RKO (cell line): ENCODE results near the gene STARD10.
A peak's percentile ranks its signal among the peaks of the same experiment; 100 is the strongest.

Source experiments
- DNase-seq: peaks from one replicate; pipeline ENCODE4 v3.0.0-alpha.2; 2016; ENCODE audit warnings: low spot score

STARD10 gene

DNA sequence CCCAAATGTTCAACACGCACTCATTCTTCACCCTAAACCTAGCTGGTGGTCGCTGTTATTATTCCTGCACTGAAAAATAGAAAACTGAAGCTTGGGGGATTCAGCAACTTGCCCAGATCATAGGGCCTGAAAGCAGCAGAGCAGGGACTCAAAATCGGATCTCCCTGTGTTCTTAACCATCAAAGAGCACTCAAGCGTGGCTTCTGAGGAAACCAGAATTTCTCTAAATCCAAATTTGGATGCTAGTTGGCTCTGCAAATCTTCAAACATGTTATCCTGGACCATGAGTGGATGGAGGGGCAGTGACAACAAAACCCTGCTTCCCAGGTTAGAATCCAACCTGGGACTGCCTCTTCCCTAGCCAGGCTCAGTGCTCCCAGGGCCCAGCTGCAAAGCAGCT lies 30.0 kb downstream of the STARD10 start:
- no peak for DNase-seq

DNA sequence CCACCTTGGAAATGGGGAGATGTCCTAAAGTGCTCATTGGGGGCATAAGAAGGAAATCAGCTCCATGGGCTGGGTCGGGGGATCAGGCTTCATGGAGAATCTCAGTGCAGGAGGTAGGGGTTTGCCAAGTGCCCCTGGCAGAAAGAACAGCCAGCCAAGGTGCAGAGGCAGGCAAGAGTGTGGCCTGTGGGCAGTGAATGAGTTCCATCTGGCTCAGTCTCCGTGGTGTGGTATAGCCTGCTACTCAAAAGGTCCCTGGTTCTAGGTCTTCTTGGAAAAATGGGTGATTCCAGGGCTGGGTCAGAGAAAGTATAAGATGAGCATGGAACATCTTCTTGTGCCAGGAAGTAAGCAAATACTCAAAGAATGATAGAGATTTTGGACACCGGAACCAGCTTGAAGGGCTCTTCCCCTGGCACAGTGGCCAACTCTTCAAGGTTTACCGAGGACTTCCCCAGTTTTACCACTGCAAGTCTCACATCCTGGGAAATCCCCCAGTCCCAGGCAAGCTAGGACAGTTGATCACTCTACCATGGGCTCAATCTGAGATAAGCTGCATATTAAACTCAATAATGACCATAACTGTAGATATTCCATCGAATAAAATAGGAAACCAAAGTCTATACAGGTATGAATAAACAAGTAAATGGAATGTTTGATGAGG lies 31.1 kb downstream of the STARD10 start:
- no peak for DNase-seq

DNA sequence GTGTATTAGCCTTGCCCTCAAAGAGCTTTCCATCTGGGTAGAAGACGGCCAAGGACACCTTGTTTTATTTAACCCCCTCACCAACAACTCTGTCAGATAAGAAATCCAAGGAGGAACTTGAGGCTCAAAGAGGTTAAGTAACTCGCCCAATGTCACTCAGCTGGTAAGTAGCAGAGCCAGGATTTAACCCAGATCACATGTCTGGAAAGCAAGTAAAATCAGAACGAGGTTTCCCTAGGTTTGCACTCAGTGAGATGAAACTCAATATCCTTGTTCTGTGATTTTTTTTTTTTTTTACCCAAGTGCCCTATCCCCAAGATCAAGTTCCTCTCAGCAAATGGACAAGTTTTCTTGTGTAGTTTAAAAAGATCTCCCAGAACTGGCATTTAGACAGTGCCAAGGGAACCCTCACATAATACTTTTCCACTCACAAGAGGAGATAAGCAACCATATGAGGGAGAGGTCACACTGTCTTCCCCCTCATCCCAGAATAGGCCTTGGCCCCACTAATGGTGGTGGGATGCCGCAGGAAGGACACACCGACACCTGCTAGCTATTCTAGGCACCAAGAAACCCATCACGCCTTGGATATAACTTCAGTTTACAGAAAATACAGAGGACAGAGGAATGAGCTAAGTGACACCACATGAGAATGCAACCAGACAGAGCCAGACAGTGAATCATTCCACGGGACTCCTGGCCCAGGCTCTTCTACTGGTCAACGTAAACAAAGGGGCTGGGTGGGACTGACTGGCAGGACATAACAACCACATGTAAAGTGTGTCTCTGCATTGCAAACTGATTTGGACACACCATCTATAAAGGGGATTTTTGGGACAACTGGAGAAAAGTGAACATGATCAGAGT lies 33.1 kb downstream of the STARD10 start:
- no peak for DNase-seq

DNA sequence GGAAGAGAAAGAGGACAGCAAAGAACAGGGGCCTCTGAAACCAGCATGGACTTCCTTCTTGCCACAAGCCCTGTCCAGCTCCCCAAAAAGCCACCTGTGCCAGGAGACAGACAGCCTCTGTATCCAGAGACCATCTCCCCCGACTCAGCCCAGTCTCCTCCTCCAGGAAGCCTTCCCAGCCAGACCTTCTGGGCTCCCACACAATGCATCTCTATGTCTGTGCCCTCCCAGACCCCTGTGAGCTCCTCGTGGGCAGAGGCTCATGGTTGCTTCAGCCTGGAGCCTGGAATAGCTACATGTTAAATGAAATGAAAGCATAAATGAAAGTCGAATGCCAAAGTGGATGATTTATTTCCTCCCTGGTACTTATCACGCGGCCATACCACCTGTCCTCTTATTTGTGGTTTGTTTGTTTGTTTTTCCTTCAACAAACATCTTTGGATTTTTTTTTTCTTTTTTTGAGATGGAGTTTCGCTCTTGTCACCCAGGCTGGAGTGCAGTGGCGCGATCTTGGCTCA lies 34.3 kb downstream of the STARD10 start:
- no peak for DNase-seq

DNA sequence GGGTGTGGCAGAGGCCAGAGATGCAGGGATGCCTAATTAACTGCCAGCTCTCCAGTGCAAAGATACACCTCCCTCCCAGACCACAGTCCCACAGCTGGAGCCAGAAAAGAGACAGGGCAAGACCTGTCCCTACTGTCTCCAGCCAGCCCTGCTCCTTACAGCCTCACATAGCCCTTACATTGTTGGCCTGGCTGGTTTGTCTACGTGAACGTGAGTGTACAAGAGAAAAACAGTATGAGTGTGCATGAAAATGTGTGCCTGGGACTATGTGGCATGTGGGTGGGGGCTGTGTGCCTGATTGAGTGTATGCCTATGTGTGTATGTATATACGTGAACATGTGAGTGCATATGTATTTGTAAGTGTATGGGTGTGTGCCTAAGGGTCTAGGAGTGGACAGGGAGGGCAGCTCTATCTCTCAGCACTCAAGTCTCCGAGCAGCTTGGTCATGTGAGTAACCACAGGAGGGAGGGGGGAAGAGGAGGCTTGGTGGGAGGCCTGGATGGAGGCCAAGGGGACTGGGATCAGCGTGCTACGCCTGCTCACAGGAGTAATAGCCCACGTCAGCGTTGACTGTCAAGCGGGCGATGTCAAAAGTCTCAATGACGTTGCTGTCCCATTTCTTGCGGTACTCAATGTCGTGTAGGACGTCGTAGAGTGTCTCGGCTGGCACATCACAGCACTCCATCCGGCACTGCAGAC lies 35.0 kb downstream of the STARD10 start:
- no peak for DNase-seq

DNA sequence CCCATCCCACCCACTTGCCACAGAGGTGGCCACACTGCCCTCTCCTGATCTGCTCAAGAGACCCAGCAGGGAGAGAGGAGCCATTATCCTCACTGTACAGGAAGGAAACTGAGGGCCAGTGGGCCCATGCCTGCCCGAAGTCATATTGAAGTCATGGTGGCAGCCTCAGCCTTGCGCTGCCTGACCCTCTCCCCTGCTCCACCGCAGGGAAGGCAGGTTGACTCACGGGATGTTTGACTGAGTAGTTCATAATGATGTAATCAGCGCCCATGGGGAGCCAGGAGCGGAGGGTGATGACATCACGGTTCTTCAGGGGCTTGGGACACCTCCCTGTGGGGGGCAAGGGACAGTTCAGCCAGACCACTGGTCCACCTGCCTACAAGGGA lies 35.5 kb downstream of the STARD10 start:
- peak; percentile 51 for DNase-seq

DNA sequence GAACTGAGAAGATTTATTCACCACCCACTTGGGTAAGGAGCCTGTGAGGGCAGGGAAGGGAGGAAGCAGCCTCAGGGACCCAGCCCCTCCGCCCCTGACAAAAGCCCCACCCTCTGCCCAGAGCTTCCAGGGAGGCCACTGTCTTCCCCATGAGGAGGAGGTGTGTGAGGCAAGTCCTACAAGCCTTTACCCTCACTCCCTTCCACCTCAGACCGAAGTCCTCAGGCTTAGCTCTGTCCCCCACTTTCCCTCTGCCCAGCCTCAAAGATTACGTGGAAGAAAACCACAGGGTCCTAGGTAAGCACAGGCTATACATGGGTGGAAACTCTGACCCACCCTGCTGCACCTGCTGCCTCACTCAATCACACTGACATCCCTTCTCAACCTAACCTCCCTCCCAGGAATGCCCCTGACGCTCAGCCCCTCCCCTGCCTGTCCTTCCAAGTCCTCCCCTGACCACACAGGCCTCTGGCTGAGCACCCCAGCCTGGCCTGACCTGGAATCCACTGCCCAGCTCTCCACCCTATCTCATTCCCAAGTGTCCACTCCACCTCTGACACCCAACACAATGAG lies 38.0 kb downstream of the STARD10 start:
- no peak for DNase-seq

DNA sequence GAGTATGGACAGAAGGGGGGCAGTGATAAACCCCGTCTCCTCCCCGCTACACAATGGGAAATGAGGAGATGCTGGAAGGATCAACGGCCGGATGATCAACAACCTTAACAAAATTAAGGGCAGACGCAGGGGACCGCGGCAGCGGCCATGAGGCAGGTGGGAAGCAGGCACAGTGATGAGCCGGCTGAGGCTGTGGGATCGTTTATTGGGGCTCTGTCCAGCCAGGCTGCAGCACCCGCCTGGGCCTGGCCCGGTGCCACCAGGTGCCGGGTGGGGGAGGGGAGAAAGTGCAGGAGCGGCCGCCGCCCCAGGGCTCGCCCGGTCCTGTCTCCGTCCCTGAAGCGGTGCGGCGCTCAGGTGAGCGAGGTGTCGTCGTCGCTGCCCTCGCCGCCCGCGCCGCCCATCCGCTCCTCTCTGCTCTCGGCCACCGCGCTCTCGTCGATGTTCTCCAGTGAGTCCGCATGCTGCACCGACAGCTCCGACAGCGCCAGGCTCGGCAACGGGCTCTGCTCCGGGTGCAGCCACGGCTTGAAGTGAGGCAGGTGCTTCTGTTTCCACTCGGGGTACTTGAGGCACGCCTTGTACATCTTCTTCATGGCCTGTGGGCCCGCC lies 39.2 kb downstream of the STARD10 start:
- DNase-seq = no peak

DNA sequence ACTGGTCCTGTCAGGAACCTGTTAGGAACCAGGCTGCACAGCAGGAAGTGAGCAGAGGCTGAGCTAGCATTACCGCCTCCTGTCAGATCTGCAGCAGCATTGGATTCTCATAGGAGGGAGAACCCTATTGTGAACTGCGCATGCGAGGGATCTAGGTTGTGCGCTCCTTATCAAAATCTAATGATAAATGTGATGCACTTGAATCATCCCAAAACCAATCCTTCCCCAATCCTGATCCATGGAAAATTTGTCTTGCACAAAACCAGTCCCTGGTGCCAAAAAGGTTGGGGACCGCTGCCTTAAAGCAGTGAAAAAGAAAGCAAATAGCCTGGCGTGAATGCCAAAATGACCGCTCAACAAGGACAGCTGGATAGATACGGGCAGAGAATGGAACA lies 39.7 kb downstream of the STARD10 start:
- DNase-seq = no peak

DNA sequence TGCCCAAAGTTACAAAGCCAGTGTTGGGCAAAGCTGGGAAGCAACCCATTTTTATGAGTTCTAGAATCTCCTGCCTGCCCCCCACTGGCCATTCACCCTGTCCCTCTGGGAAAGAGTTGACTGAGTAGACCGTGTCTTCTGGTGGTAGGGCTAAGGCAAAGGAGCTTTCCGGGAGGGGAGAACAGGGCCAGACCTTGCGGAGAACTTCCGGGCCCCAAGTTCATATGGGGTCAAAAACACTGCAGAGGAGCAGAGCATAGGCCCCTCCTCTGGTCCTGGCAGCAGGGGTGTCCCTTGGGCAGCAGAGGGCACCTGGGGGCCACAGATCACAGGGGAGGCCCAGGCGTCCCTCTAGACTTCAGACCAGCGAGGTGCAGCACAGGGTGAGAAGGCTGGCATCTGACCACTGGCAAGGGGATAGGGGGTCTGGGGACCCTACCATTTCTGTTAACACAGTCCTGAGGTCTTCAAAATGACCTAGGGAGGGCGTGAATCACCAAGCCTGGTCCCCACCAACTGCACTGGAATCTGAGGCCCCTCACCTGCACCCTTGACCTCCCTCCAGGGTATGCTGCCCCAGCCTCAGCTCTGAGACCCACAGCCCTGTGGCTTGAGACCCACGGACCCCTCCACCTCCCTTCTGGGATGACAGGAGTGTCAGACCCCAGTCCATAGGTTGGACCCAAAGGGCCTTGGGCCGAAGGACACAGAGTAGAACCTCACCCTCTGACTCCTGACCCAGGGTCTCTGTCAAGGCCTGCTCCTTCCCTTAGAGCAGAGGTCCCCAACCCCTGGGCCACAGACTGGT lies 40.3 kb downstream of the STARD10 start:
- no peak for DNase-seq

DNA sequence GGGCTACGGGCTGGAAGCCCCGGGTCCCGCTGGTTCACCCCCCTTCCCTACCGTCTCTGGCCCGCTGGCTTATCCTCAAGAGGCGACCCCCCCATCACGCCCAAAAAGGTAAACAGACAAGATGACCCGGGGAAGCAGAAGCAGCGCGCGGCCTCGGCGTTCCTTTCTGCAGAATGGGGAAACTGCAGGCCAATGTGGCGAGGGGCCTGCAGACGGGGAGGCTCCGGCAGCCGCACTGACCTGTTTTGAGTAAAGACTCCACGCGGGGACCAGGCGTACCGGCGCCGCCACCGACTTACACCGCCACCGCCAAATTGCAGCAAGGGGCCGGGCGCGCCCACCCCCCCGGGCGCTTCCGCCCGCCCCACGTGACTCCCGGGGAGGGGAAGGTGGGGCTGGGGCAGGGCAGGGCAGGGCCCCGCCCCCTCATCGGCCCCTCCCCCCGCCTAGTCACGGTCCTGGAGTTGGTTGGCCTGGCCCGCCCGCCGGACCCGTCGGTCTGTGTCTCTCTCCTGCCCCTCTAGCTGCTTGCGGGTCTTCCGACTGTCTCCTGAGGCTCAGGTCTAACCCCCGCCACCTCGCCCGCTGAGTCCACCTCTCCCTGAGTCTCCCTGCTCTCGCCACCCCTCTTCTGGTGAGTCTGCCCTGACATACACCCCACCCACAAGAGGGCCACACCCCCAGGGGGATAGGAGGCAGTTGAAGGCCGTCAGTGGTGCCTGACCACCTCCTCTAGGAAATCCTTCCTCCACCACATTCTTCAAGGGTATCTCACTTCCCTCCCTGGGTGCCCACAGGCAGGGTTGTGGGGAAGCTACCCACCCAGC lies 41.5 kb downstream of the STARD10 start, which contains the start of gene ARAP1:
ARAP1 (minus strand) TSS at position 321 of the 827 bp plus-strand sequence. CDS start 25,280 bp downstream, outside the sequence.
- peak; percentile 83 for DNase-seq

DNA sequence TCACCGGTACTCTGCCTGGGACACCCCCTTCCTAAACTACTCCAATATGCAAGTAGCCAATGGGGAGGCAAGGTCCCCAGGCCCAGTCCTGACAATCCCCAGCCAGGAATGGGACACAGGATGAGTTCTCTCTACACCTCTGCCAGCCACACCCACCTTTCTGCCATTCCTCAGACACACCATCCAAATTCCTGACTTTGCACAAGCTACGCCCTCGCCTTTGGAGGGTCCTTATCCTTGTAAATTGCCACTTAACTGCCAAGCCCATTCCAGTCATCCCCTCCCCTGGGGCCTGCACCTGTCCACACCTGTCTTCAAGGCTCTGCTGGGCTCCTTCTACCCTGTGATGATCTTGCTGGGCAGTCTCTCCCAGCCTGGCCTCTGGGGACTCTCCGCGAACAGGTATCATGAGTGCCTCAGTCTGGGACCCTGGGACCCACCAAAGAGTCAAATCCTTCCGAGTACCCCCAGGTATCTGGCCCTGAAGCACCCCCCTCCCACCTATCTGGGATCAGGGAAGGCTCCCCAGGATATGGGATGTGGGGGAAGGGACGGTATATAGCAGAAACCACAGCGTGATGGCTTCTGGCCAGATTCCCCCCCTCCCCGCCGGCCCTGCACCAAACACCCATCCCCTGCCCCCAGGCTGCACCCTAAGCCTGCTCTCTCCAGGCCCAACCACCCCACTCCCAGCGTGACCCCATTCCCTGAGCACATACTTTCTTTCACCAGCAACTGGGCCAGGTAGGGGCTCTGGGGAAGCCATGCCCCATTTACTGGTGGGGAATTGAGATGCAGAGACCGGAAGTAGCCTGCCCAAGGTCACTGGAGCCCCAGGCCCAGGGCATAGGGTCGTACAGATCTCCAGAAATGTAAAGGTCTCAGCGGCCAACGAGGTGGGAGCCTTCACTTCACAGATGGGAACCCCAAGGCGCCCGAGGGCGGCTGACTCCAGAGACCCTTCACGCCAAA lies 42.4 kb downstream of the STARD10 start:
- DNase-seq = no peak

DNA sequence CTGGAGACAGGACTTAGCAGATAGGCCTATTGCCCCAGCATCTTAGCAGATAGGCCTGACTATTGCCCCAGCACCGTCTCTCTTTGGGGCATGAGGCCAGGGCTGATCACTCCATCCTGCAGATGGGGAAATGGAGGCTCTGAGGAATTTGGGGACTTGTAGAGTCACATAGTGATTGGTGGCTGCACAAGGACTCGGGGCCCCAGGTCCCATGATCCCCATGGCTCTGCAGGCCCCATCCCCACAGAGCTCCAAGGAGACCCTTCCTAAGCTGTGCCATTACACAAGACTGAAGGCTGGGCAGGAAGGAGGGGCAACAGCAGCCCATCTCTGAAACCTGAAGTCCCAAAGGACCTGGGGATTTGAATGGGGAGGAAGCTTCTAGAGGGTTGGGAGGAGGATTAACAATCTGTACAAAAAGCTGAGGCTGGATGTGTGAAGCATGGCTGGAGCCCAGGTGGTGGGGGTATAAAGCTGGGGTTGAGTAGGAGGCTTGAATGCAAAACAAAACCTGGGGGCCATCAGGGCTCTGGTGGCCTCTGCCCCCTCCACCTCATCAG lies 43.2 kb downstream of the STARD10 start:
- no peak for DNase-seq

DNA sequence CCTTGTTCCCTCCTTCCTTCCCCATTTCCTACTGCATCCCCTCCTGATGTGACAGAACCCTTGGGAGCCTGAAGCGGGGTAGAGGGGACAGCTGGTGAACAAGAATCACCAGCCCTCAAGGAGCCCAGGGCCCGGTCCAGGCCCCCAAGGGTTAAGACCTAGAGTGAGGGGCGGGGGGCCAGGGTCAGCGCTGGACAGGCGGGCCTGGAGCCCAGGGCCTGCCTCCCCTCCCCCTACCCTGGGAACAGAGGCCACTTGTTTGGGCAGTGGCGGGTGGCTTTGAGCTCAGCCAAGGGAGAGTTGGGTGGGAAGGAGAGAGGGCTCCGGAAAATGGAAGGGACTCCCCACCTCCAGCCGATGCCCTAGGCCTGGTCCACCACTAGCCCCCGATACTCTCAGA lies 43.8 kb downstream of the STARD10 start:
- DNase-seq = no peak

DNA sequence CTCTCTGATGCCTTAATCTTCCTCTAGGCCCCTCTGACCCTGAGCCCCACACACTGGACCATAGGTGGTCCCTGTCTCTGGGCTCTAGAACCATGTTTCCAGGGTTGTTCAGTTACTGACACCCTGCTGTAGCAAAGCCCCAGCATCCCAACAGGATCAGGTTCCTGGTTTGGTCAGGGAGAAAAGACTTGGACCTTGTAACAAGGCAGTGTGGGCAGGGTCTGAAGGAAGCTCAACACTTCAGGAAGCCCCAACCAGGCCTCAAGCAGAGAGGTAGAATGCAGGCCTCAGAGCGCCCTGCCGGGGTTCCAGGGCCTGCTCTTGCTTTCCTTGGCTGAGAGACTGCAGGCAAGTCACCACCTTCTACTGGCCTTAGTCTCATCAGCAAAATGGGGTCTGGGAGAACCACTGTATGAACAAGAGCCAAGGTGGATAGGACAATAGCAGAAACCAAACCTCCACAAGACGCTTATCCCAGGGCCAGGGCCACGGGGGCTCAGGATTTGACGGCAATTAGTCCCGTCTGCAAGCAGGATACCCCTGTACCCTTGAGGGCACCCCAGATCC lies 46.5 kb downstream of the STARD10 start:
- no peak for DNase-seq

DNA sequence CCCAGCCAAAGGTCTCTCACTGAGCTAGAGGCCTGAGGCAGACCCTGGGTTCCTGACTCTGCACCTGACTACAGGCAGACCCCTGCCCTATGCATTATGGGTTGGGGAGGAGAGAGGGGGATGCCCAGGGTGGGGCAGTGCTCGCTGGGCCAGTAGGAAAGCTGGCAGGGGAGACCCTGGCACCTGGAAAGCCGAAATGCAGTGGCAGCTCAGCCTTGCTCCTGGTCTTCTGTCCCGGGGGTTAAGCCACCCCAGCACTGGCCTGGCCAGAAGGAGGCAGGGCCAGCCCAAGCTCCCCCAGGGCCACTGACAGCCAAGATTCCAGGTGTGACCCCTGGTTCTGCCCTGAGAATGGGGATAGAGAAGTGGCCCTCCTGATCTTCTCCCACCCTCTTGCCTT lies 47.0 kb downstream of the STARD10 start:
- no peak for DNase-seq

DNA sequence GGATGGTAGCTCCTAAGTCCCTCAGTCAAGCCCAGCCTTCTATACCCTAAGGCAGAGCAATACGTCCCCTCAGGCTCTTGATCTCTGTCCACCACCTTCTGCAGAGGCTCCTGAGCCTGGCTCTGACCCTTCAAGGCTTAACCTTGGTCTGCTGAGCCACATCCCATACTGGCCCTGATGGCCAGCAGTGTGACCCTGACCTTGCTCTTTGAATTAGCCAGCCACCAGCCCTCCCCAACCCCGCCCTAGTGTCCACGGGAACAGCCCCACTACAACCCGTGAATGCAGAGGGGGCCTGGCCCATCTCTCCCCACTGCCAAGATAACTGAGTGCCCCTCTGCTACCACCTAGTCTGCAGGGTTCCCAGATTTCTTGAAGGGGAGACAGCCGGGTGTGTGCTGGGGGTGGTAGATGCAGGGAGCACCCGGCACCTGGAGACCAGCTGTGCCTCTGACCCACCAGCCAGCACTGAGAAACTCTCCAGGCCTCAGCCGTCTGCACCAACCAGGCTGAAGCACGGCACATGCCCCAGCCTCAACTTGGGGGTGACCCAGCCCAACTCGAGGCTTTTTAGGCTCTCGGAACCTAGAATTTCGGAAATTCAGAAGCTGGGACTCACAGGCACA lies 47.8 kb downstream of the STARD10 start:
- no peak for DNase-seq

DNA sequence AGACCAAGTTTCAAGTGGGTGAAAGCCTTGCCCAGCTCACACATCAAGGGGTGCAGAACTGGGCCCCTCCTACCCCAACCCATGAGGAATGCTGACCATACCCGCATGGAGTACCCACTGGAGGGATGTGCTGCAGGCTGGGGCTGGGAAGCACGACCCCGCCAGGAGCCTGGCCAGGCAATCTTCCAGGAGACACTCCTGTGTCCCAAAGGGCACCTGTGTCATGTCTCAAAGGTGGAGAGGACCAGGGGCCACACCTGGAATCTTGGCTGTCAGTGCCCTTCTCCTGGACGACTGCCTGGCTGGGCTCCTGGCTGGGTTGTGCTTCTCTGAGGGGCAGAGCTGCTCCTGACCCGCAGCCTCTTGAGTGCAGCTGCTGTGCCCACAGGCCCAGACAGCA lies 48.3 kb downstream of the STARD10 start:
- no peak for DNase-seq
